Mucosa of rectum (tissue), 2 donors: ENCODE results near the gene NT5DC3.

ENCODE experiments used
- H3K27ac ChIP-seq, 2 donors: one replicate each; pipeline ENCODE4 v1.7.0; 2013; ENCODE audit warnings: inconsistent platforms in 2 of 2, low read depth in 2 of 2, low read length in 2 of 2
- H3K27me3 ChIP-seq, 2 donors: one replicate each; pipeline ENCODE4 v1.7.0; 2013; ENCODE audit warnings: low read length in 2 of 2; ENCODE audit not compliant: control insufficient read depth in 2 of 2, insufficient read depth in 2 of 2
- H3K36me3 ChIP-seq, 2 donors: one replicate each; pipeline ENCODE4 v1.7.0; 2013; ENCODE audit warnings: low read length in 2 of 2; ENCODE audit not compliant: control insufficient read depth in 2 of 2, insufficient read depth in 2 of 2
- H3K4me1 ChIP-seq, 2 donors: one replicate each; pipeline ENCODE4 v1.7.0; 2013; ENCODE audit warnings: low read length in 2 of 2, mild to moderate bottlenecking in 1 of 2; ENCODE audit not compliant: control insufficient read depth in 2 of 2, insufficient read depth in 2 of 2
- H3K4me3 ChIP-seq, 2 donors: one replicate each; pipeline ENCODE4 v1.7.0; 2013; ENCODE audit warnings: low read length in 2 of 2
- H3K9ac ChIP-seq, 2 donors: one replicate each; pipeline ENCODE4 v1.7.0; 2013; ENCODE audit warnings: low read length in 2 of 2, low read depth in 1 of 2, mild to moderate bottlenecking in 1 of 2
- H3K9me3 ChIP-seq, 2 donors: one replicate each; pipeline ENCODE4 v1.7.0; 2013; ENCODE audit warnings: low read length in 2 of 2; ENCODE audit not compliant: control insufficient read depth in 2 of 2
- donor health status: healthy.
- donor health status: Normal muscosa, but diverticular disease.

Gene NT5DC3

GRCh38 chr12:103758310-103759089 is 82.5 kb downstream of the NT5DC3 start:
- Histone ChIP-seq H3K27ac (no peak overlapping the region), H3K4me3 (no peak overlapping the region), H3K9me3 (no peaks in the 10 kb centered on the region), H3K9ac (no peak overlapping the region), H3K27me3 (no peaks in the 10 kb centered on the region), H3K4me1 (no peaks in the 10 kb centered on the region), H3K36me3 (no peaks in the 10 kb centered on the region)

DNA sequence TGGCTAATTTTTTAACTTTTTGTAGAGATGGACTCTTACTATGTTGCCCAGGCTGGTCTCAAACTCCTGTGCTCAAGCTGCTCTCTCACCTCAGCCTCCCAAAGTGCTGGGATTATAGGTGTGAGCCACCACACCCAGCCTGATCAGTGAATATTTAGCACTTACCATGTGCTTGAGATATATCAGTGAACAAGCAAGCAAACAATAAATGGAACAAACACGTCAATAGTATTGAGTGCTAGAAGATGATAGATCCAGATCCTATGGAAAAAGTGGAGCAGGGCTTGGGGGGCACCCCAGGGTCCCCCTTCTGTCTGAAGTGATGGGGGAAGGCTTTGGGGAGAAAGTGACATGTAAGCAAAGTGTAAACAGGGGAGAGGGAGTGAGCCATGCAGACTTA is 83.8 kb downstream of the NT5DC3 start:
- Histone ChIP-seq H3K27ac (no peak overlapping the region), H3K9ac (no peak overlapping the region), H3K4me3 (no peak overlapping the region), H3K36me3 (no peaks in the 10 kb centered on the region), H3K9me3 (no peaks in the 10 kb centered on the region), H3K4me1 (no peaks in the 10 kb centered on the region), H3K27me3 (no peaks in the 10 kb centered on the region)

DNA sequence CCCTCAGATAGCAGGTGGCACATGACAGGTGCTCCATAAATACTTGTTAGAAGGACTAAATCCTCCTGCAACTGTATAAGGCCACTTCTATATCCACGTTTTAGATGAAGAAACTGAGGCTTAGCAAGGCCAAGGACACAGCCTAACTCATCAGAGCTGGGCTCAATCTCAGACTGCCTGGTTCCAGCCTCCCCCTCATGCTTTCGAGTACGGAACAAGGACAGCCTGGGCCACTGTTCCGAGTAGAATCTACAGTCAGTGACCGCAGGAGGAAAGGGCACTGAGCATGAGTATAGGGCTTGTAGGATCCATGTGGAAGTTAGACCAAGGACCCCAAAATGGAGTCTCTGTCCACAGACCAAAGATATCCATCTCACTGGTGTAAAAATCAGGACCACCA is 84.6 kb downstream of the NT5DC3 start:
- Histone ChIP-seq H3K9ac (no peak overlapping the region), H3K27ac (no peak overlapping the region), H3K27me3 (no peaks in the 10 kb centered on the region), H3K4me3 (no peak overlapping the region), H3K9me3 (no peaks in the 10 kb centered on the region), H3K4me1 (no peaks in the 10 kb centered on the region), H3K36me3 (no peaks in the 10 kb centered on the region)

DNA sequence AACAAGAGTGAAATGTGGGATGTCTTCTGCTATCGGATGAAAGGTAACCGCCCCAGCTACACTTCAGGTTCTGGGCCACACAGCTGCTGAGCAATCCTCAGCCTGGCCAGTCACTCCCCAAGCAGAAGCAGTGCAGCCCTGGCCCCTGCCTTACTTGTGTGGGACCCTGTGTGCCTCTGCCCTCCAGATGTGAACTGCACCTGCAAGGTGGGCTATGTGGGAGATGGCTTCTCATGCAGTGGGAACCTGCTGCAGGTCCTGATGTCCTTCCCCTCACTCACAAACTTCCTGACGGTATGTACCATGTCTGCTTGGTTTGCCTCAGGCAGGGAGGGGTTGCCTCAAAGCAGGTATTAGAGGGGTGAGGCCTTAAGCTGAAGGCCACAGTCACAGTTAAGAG is 85.6 kb downstream of the NT5DC3 start:
- no peak overlapping the region for H3K9ac ChIP-seq
- H3K4me3 ChIP-seq, result no peak overlapping the region
- H3K9me3 ChIP-seq, result no peaks in the 10 kb centered on the region
- H3K27ac ChIP-seq, result no peak overlapping the region
- no peaks in the 10 kb centered on the region for H3K27me3 ChIP-seq
- H3K4me1 ChIP-seq, result no peaks in the 10 kb centered on the region
- no peaks in the 10 kb centered on the region for H3K36me3 ChIP-seq

- Histone ChIP-seq H3K27ac (no peak overlapping the region), H3K9ac (no peak overlapping the region), H3K9me3 (no peaks in the 10 kb centered on the region), H3K4me3 (no peak overlapping the region), H3K4me1 (no peaks in the 10 kb centered on the region), H3K27me3 (no peaks in the 10 kb centered on the region), H3K36me3 (no peaks in the 10 kb centered on the region)
Measured at GRCh38 chr12:103751600-103751999, 89.4 kb downstream of the NT5DC3 start.

- no peak overlapping the region for H3K9ac ChIP-seq
- no peak overlapping the region for H3K4me3 ChIP-seq
- no peaks in the 10 kb centered on the region for H3K4me1 ChIP-seq
- H3K9me3 ChIP-seq, result no peaks in the 10 kb centered on the region
- H3K27ac ChIP-seq, result no peak overlapping the region
- H3K27me3 ChIP-seq, result no peaks in the 10 kb centered on the region
- H3K36me3 ChIP-seq, result no peaks in the 10 kb centered on the region
Measured at GRCh38 chr12:103751171-103751570, 89.9 kb downstream of the NT5DC3 start.

- no peak overlapping the region for H3K27ac ChIP-seq
- H3K36me3 ChIP-seq, result no peaks in the 10 kb centered on the region
- no peaks in the 10 kb centered on the region for H3K4me1 ChIP-seq
- H3K9ac ChIP-seq, result no peak overlapping the region
- H3K27me3 ChIP-seq, result no peaks in the 10 kb centered on the region
- H3K9me3 ChIP-seq, result no peaks in the 10 kb centered on the region
- no peak overlapping the region for H3K4me3 ChIP-seq
Measured at GRCh38 chr12:103748875-103749274, 92.2 kb downstream of the NT5DC3 start.

DNA sequence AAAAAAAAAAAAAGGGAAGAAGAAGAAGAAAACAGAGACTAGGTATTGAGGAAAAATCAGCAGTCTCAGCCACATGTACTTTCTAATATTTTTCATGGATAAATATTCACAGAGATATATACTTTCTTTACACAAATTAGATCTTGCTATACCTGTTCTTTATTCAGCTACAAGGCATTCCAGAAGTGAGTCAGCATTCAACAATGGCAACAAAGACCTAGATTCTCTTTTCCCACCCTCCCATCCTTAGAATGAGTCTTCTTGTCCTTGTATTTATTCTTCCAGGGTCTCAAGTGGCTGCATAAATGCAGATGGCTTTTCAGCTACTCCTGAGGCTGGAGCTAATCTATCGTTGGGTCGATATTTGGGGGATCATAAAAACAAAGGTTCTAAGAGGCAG is 93.0 kb downstream of the NT5DC3 start:
- Histone ChIP-seq H3K9me3 (no peaks in the 10 kb centered on the region), H3K9ac (no peak overlapping the region), H3K36me3 (no peaks in the 10 kb centered on the region), H3K27me3 (no peaks in the 10 kb centered on the region), H3K4me1 (no peaks in the 10 kb centered on the region), H3K27ac (no peak overlapping the region), H3K4me3 (no peak overlapping the region)

DNA sequence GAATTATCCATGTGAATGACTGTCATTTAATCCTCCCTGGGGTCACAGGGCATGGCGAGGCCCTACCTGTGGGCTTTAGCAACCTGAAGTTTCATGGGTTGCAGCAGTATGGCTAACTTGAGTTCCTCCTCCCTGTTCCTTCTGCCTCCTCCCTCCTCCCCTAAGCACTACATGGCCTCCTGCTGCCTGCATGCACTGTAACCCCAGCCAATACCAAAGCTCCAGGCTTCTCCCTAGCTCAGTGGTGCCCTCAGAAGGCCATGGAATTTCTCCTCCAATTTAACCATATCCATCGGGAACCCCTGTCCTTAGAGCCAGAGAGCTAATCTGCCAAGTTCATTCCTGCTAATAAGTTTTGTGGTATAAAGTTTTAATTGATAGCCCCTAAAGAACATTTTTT is 95.1 kb downstream of the NT5DC3 start:
- H3K9ac ChIP-seq, result no peak overlapping the region
- no peak overlapping the region for H3K4me3 ChIP-seq
- peaks cover 0 to 5% of the 10 kb centered on the region in 2 donors for H3K4me1 ChIP-seq
- no peaks in the 10 kb centered on the region for H3K27me3 ChIP-seq
- no peaks in the 10 kb centered on the region for H3K9me3 ChIP-seq
- H3K36me3 ChIP-seq, result no peaks in the 10 kb centered on the region
- H3K27ac ChIP-seq, result no peak overlapping the region

DNA sequence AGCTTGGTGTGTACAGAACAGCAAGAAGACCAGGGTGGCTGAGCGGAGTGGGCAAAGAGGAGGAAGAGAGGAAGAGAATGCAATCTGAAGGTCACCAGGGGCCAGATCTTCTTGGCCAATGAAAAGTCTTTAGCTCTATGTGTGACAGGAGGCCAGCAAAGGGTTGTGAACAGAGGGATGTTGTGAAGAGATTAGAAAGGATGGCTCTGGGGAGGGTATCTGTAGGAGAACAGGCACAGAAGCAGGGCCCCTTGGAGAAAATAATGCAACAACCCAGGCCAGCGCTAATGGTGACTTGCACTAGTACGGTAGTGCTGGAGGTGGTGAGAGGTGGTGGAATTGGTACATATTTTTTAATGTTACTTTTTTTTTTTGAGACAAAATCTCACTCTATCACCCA is 97.2 kb downstream of the NT5DC3 start:
- no peak overlapping the region for H3K9ac ChIP-seq
- no peaks in the 10 kb centered on the region for H3K36me3 ChIP-seq
- H3K27me3 ChIP-seq, result no peaks in the 10 kb centered on the region
- no peaks in the 10 kb centered on the region for H3K9me3 ChIP-seq
- H3K4me1 ChIP-seq, result peaks cover 0 to 5% of the 10 kb centered on the region in 2 donors
- no peak overlapping the region for H3K27ac ChIP-seq
- no peak overlapping the region for H3K4me3 ChIP-seq
